K562 treated with DMSO at 1 percent for 12 hours (cell line): Measurements from ENCODE around the gene CXADR. TPM values are rescaled to one million over a fixed set of nuclear protein-coding genes. Genes with fewer than 3 reads are reported as not detected.

Source experiments
- total RNA-seq: library from RNA; unstranded; fragments of 300-600 nt; gene quantifications from 2 replicates; pipeline ENCODE4 v1.2.3, GENCODE V29; 2022; ENCODE audit not compliant: insufficient read depth

Gene CXADR
- total RNA-seq, result 0.51 TPM in 1 of 2 replicates, not detected in the other

GRCh38 chr21:17512253-17513213 is at the start of gene CXADR:
Gene CXADR, plus strand, starts transcription at chr21:17513043. Its CDS starts 87 bp downstream, at chr21:17513130.

DNA sequence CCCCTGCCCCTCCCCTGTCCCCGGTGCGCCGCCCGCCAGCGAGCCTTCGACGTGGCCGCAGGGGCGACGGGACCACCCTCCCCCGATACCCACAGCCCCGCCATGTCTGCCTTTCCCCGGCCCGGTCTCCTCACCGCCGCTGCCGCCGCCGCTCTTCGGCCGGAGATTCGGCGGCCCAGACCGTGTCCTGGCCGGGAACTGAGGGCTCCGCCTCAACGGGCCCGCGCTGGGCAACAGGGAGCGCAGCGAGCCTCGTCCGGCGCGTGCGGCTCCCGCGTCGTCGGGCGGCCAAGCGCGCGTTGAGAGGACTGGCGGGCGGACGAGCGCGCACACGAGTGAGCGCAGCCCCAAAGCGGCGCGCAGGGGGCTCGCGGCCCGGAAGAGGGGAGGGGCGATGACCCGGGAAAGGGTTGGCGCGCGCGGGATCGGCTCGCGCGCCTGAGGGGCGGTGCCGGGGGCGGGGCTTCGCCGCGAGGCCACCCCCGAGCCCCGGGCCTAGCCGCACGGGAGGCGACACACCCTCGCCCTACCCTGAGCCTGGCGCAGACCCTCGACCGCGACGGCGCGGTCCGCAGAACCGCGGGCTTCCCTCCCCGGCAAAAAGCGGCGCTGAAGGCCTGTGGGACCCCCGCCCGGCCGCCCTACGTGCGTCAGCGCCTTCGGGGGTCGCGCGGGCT is 99.9 kb downstream of the CXADR start, which contains the start of gene BTG3:
Gene BTG3 (minus strand): TSS at position 337 of the 677 bp plus-strand sequence. CDS start 3,757 bp downstream, outside the sequence.

Other genes starting within 250 kb of the CXADR start
- 17.4 and 22.0 TPM in 2 replicates for gene BTG3, start 99.9 kb downstream of the CXADR start, total RNA-seq